Measurements from ENCODE around the gene PLOD3.
"Not testable (repeated sequence)": the region's sequence is repeated elsewhere in the genome, so short reads cannot be mapped to it uniquely, and the experiment has no call there.

PLOD3 gene

GRCh38 chr7:101212014-101212413 is 5.4 kb downstream of the PLOD3 start:
- no peak for DNase-seq

- DNase-seq = no peak
These were observed 5.9 kb downstream of the PLOD3 start for GRCh38 chr7:101211501-101211900.

GRCh38 chr7:101210143-101210542 is 7.2 kb downstream of the PLOD3 start:
- no peak for DNase-seq

GRCh38 chr7:101208794-101209193 is 8.6 kb downstream of the PLOD3 start:
- no peak for DNase-seq

GRCh38 chr7:101207459-101207858 is 9.9 kb downstream of the PLOD3 start:
- DNase-seq = no peak

GRCh38 chr7:101206665-101207042 is 10.7 kb downstream of the PLOD3 start:
- DNase-seq = no peak

GRCh38 chr7:101205901-101206664 is 11.3 kb downstream of the PLOD3 start:
- DNase-seq = no peak

- not testable (repeated sequence) for DNase-seq
These were observed 13.3 kb downstream of the PLOD3 start for GRCh38 chr7:101203740-101204738.

- no peak for DNase-seq
These were observed 14.8 kb downstream of the PLOD3 start for GRCh38 chr7:101202603-101202918.

- no peak for DNase-seq
These were observed 15.4 kb downstream of the PLOD3 start for GRCh38 chr7:101201695-101202602.

- no peak for DNase-seq
These were observed 16.4 kb downstream of the PLOD3 start, which contains the start of gene MOGAT3 for GRCh38 chr7:101200862-101201599. TSS of gene MOGAT3 (minus strand) at chr7:101201036. CDS start at chr7:101200854, 182 bp downstream.

GRCh38 chr7:101200504-101200861 is 16.9 kb downstream of the PLOD3 start:
- no peak for DNase-seq

GRCh38 chr7:101199522-101199921 is 17.9 kb downstream of the PLOD3 start:
- not testable (repeated sequence) for DNase-seq

GRCh38 chr7:101198476-101198875 is 18.9 kb downstream of the PLOD3 start:
- no peak for DNase-seq

GRCh38 chr7:101197991-101198390 is 19.4 kb downstream of the PLOD3 start:
- no peak for DNase-seq

- no peak for DNase-seq
These were observed 21.5 kb downstream of the PLOD3 start for GRCh38 chr7:101195884-101196283.

- DNase-seq = no peak
These were observed 28.3 kb downstream of the PLOD3 start for GRCh38 chr7:101189109-101189508.

GRCh38 chr7:101186844-101187428 is 30.4 kb downstream of the PLOD3 start:
- no peak for DNase-seq

- DNase-seq = no peak
These were observed 31.2 kb downstream of the PLOD3 start for GRCh38 chr7:101186194-101186593.

GRCh38 chr7:101185258-101185839 is 32.0 kb downstream of the PLOD3 start:
- DNase-seq = peak in 1 of 14 donors; percentile 37
